ENCODE measurements around the gene LDAH. TPM values are rescaled to one million over a fixed set of nuclear protein-coding genes. Genes with fewer than 3 reads are reported as not detected.

Gene LDAH
- total RNA-seq, 4 donors from 2014 or later, result 7.4 to 14.5 (median 13.5) TPM

DNA sequence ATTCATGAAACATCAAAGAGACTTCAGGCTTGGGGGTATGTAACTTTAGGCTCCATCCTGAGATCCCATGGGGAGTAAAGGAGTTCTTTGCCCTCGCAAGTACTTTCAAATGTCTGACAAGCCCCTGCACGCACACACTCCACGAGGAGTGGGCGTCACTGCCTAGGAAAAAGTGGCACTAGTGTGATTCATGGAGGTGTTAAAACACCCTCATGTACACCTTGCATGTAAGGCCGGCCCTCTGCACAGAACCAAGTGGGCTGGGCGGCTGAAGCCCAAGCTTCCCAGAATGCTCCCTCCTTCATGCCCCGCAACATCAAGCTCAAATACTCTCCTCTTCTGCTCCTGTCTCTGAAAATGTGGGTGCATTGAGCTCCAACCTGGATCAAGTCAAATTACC is 179.8 kb downstream of the LDAH start:
- Histone ChIP-seq H3K27me3 (no peaks in the 10 kb centered on the region), H3K27ac (no peak overlapping the region), H3K4me1 (peaks cover 0 to 8% (median under 1%) of the 10 kb centered on the region in 4 donors), H3K36me3 (peaks cover 0 to 44% (median 0%) of the 10 kb centered on the region in 3 donors), H3K9me3 (no peaks in the 10 kb centered on the region), H3K4me3 (no peak overlapping the region)
- DNase-seq, result no peak
- TF ChIP-seq, protein P1, sequence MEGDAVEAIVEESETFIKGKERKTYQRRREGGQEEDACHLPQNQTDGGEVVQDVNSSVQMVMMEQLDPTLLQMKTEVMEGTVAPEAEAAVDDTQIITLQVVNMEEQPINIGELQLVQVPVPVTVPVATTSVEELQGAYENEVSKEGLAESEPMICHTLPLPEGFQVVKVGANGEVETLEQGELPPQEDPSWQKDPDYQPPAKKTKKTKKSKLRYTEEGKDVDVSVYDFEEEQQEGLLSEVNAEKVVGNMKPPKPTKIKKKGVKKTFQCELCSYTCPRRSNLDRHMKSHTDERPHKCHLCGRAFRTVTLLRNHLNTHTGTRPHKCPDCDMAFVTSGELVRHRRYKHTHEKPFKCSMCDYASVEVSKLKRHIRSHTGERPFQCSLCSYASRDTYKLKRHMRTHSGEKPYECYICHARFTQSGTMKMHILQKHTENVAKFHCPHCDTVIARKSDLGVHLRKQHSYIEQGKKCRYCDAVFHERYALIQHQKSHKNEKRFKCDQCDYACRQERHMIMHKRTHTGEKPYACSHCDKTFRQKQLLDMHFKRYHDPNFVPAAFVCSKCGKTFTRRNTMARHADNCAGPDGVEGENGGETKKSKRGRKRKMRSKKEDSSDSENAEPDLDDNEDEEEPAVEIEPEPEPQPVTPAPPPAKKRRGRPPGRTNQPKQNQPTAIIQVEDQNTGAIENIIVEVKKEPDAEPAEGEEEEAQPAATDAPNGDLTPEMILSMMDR (IDR thresholded peaks at IDR 0.05), result no peak
- TF ChIP-seq POLR2A (IDR thresholded peaks at IDR 0.05), result no peak

DNA sequence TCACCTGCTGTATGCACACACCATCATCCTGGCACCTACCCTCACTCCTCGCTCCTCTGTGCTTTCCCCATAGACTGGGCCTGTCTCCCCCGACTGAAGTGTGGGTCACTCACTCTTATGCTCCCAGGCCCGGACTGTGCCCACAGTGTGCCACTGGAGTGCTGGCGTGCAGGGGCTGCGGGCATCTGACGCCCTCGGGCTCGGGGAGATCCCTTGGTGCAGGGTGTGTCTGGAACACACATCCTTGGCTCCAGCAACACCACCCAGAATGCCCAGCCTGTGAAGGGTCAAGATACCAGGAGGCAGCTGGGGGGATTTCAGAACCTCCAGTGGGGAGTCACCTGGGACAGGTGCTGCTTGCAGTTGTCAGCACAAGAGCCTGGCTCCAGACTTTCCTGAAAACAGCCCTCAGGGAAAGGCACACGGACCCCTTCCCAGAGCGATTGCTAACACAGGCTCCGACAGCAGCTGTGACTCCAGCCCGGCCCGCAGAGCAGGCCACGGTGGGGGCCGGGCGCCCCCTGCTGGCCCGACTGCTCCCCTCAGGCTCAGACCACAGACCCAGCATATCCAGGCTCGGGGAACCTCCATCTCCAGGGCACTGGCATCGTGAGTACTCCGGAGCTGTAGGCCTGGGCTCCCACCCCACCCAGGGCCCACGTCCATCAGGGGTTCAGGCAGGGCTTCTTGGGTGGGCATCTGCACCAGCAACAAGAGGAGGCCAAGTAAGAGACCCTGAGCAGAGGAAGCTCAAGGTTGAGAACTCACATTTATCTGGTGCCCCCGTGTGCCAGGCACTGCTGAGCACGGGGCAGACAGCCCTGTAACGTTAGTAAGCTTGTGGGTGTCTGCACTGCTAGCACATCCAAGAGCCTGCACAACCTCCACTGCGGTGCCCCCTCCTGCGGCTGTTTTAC is 180.6 kb downstream of the LDAH start:
- H3K4me3 ChIP-seq, result no peak overlapping the region
- no peak for TF ChIP-seq POLR2A (IDR thresholded peaks at IDR 0.05)
- TF ChIP-seq, protein P1 (IDR thresholded peaks at IDR 0.05), result peak; percentile 79 to 95 (median 92)
- H3K27ac ChIP-seq, result peak overlapping the region in 1 of 4 donors; percentile 80
- peaks cover 0 to 50% (median 0%) of the 10 kb centered on the region in 3 donors for H3K36me3 ChIP-seq
- no peaks in the 10 kb centered on the region for H3K27me3 ChIP-seq
- peak; percentile 72 to 88 (median 83) for DNase-seq
- H3K4me1 ChIP-seq, result peaks cover 0 to 3% (median 0%) of the 10 kb centered on the region in 4 donors
- no peaks in the 10 kb centered on the region for H3K9me3 ChIP-seq

DNA sequence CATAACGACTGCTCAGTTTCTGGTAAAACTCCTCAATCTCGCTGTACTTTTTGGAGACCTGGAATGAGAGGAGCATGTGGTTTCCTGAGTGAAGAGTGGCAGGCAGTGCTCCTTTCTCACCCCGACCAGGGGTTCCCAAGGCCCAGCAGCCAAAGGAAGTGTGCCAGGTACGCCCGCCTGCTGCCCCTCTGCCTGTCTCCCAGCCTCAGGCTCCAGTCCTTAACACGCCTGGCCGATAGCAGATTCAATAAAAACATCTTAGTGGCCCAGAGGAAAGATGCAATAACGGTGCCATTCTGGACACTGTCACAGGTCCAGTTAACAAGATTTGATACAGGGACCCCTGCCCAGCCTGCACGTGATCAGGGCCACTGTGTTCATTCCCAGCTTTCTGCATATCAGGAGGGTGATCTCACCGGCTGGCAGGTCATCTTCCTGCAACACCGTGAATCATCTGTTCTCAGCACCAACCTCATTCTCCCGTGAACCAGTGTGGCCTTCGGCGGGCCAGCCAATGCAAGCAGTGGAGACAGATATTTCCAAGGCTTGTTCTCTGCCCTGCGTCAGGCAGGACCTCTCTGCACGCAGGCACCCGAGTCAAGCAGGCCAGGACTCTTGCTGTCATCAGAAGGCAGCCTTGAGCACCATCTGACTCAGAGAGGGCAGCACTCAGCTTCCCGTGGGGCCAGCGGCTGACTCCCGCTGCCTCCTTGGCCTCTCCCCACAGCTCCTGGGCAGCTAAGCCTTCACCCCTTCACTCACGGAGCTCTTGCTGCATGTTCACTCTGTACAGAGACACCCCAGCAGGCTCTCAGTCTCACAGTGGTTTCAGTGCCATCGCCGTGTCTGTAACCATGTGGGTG is 181.5 kb downstream of the LDAH start:
- DNase-seq, result no peak
- TF ChIP-seq, protein P1 (IDR thresholded peaks at IDR 0.05), result no peak
- no peak for TF ChIP-seq POLR2A (IDR thresholded peaks at IDR 0.05)
- H3K4me3 ChIP-seq, result no peak overlapping the region
- peak overlapping the region in 1 of 4 donors; percentile 80 for H3K27ac ChIP-seq
- no peaks in the 10 kb centered on the region for H3K27me3 ChIP-seq
- H3K4me1 ChIP-seq, result peaks cover 0 to 5% (median 0%) of the 10 kb centered on the region in 4 donors
- H3K9me3 ChIP-seq, result no peaks in the 10 kb centered on the region
- peaks cover 0 to 52% (median 0%) of the 10 kb centered on the region in 3 donors for H3K36me3 ChIP-seq

DNA sequence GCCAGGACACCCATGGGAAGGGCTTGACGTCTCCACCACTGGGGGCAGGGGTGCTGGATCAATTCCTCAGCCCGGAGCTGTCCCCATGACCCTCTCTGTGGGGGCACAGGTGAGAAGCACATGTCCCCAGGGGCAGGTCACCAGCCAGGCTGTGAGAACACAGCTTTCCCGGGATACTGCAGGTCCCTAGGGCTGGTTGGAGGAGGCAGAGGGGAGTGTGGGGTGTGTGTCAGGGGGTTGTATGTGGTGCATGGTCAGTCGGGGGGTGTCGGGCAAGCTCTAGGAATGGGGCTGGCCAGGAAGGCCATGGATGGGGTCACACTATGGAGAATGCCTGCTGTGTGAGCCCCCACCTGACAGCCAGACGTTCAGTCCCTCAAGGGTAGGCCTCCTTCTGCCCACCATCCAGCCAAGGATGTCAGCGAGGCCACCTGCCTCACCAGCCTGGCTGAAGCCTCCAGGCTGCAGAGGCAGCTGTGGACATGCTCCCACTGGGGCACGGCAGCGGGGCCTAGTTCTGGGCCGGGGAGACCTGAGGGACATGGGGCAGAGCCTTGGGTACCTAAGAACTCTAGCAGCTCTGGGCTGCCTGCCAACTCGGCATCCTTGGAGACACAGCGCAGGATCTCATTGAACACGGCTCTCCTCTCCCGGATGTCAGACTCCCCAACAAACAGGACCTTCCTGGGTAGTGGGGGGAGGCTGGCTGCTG is 182.3 kb downstream of the LDAH start:
- H3K9me3 ChIP-seq, result no peaks in the 10 kb centered on the region
- H3K36me3 ChIP-seq, result peaks cover 0 to 52% (median 0%) of the 10 kb centered on the region in 3 donors
- DNase-seq, result no peak
- H3K27ac ChIP-seq, result peak overlapping the region in 1 of 4 donors; percentile 80
- H3K4me3 ChIP-seq, result no peak overlapping the region
- TF ChIP-seq, protein P1 (IDR thresholded peaks at IDR 0.05), result no peak
- no peak for TF ChIP-seq POLR2A (IDR thresholded peaks at IDR 0.05)
- peaks cover 0 to 13% (median 0%) of the 10 kb centered on the region in 4 donors for H3K4me1 ChIP-seq
- H3K27me3 ChIP-seq, result no peaks in the 10 kb centered on the region
